Loucy (cell line): ENCODE measurements around the gene DLGAP4.

Source experiments
- CTCF ChIP-seq: fragments of 200-600 bp; sonication (generic); conservative IDR thresholded peaks from 2 replicates; pipeline ENCODE4 v1.5.1; 2014; ENCODE audit warnings: mild to moderate bottlenecking, antibody characterized with exemption, low read length
- EZH2phosphoT487 ChIP-seq: fragments of 200-600 bp; IDR thresholded peaks from 2 replicates; pipeline ENCODE4 v1.6.1; 2018; ENCODE audit warnings: antibody characterized with exemption, mild to moderate bottlenecking, moderate library complexity, borderline replicate concordance

DNA sequence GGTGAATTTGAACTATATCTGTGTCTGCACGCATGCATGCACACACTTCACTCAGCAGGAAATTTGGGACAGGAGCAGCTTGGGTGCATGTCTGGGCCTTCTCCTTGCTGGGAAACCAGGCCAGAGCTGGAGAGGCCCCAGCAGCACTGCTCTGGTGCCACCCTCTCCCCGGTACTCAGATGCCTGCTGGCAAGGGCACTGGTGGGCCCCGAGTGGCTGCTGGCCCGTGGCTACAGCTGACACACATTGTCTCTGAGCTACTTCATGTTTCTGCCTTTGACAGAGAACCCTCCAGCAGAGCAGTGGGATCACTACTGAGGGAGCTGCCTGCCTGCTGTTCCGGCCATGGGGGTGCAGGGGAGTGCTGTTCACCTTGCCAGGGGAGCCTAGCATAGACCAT lies 37.5 kb downstream of the DLGAP4 start:
- no peak for TF ChIP-seq CTCF
- no peak for TF ChIP-seq EZH2phosphoT487
